GM19099 (cell line): ENCODE data around the gene RNF135.

Experiments used
- POLR2A ChIP-seq: IDR thresholded peaks from 3 replicates; pipeline ENCODE4 v1.6.1; 2011; ENCODE audit warnings: low read depth; ENCODE audit not compliant: insufficient read length; ENCODE audit errors: extremely low read depth

The RNF135 gene

DNA sequence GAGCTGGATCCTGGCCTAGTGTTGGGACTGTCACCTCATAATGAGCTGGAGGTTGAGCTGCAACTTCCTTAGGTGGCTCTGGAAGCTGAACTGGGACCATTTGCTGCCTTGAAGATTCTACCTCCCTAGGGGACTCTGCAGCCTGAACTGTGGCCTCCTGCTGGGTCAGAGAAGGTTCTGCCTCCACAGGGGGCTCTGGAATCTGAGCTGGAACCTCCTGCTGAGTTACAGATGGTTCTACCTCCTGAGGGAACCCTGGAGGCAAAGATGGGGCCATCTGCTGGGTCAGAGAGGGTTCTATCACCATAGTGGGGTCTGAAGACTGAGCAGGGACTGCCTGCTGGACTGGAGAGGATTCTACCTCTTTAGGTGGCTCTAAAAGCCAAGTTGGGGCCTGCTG, 77.3 kb downstream of the RNF135 start:
- TF ChIP-seq POLR2A: no peak

DNA sequence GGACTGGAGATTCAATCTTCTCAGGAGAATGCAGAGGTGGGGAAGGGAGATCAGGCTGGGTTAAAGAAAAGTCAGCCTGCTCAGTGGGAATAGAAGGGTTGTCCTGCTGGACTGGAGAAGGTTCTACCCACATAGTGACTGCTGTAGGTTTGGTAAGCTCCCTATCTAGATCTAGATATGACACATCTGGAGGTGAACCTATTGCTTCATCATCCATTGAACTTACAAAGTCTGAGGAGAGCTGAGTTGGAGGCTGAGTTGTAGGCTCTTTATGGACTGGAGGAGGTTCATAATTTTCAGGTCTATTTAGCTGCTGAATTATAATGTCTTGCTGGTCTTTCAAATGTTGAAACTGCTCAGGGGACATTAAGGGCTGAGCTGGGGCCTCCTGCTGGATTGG, 77.9 kb downstream of the RNF135 start:
- TF ChIP-seq POLR2A: no peak
